ENCODE measurements around the gene PIAS1.
"Not testable (repeated sequence)": the region's sequence is repeated elsewhere in the genome, so short reads cannot be mapped to it uniquely, and the experiment has no call there.

PIAS1 gene

DNA sequence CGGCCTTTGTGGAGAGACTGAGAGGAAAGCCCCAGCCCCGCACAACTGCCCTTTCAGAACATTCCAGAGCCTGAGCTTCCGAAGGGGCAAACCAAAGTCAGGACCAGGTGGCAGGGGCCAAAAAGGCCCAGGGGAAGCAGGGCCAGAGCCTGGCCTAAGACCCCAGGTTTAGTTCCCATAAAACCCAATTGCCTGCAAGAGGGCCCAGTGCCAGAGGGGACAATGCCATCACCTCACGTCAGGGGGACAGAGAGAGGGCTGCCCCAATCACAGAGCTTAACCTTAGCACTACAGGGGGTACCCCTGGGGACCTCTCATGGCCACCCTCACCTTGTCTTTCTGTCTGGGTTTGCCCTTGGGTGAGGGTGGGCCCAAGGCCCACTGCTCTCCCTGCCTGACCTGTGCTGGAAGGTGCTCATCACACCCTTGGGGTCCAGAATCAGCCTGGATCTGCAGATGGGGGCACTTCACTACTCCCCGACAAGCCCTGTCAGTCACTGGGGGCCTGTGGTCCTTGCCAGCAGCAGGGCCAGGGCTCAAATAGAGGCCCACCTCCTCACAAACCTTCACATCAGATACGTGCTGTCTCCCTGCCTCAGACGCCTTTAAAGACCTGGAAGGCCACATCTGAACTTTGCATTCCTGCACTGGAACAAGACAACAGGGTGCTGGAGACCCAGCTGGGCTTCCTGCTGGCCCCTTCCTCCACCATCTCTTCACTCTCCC is 147.2 kb downstream of the PIAS1 start:
- ChIA-PET CTCF (interaction anchor here (0.8 to 2.7 kb wide), 2 partner anchors 10 to 338 kb away, joined by 3 to 8 read pairs; no protein-coding TSS in a partner anchor), POLR2A (no interaction called here)
- no peak for DNase-seq (ENCODE audit: extremely low spot score)
- TF ChIP-seq CTCF (IDR thresholded peaks at IDR 0.05; ENCODE audit: control extremely low read depth, extremely low read depth, low read depth, missing control alignments), result no peak

DNA sequence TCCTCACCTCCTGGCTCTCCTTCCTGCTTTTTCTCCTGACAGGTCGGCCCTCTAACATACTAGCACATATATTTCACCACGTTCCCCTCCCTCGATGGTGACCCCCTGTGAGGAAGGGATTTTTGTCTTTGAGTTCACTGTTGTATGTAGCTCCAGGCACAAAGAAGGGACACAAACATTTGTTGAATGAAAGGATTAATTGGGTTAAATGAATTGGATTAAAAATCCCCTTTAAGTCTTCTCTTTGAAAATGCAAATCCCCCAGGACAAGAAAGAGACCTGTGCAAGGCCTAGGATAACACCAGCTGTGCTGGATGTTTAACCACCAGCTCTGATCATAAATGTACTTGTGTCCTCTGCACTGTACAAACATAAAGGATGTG is 147.8 kb downstream of the PIAS1 start:
- DNase-seq (ENCODE audit: extremely low spot score), result no peak
- no peak for TF ChIP-seq CTCF (IDR thresholded peaks at IDR 0.05; ENCODE audit: control extremely low read depth, extremely low read depth, low read depth, missing control alignments)
- POLR2A ChIA-PET, result no interaction called here
- CTCF ChIA-PET, result interaction anchor here (0.8 to 2.7 kb wide), 2 partner anchors 9 to 339 kb away, joined by 3 to 8 read pairs; no protein-coding TSS in a partner anchor

GRCh38 chr15:68202994-68203393 is 148.9 kb downstream of the PIAS1 start:
- CTCF ChIA-PET, result interaction anchor here (0.7 to 2.7 kb wide), 3 partner anchors 8 to 341 kb away, joined by 3 to 8 read pairs (median 5); no protein-coding TSS in a partner anchor
- POLR2A ChIA-PET; DNase-seq (ENCODE audit: extremely low spot score): not testable (repeated sequence)

DNA sequence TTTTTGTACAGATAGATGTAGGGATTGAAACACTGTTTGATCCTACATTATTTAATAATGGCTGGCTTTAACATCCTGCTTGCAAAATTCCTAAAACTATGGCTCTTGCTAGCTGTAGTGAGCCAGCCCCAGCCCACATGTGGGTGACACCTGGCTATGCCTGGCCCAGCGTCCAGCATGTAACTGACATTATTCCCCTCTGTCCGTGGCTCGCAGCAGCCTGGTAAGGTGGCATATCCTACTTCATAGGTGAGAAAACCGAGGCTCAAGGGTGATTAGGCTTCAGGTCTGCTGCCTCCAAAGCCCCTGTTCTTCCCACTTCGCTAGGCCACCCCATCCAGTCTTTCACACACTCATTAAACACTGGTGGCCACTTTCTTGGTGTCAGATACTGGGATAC is 149.4 kb downstream of the PIAS1 start:
- no peak for DNase-seq (ENCODE audit: extremely low spot score)
- CTCF ChIA-PET, result interaction anchor here (1.3 kb wide), 1 partner anchor 339 kb away, joined by 3 read pairs; no protein-coding TSS in a partner anchor
- no peak for TF ChIP-seq CTCF (IDR thresholded peaks at IDR 0.05; ENCODE audit: control extremely low read depth, extremely low read depth, low read depth, missing control alignments)
- POLR2A ChIA-PET, result no interaction called here

GRCh38 chr15:68203956-68204355 is 149.8 kb downstream of the PIAS1 start:
- no peak for DNase-seq (ENCODE audit: extremely low spot score)
- CTCF ChIA-PET, result interaction anchor here (1.3 kb wide), 1 partner anchor 340 kb away, joined by 3 read pairs; no protein-coding TSS in a partner anchor
- POLR2A ChIA-PET, result no interaction called here
- no peak for TF ChIP-seq CTCF (IDR thresholded peaks at IDR 0.05; ENCODE audit: control extremely low read depth, extremely low read depth, low read depth, missing control alignments)

DNA sequence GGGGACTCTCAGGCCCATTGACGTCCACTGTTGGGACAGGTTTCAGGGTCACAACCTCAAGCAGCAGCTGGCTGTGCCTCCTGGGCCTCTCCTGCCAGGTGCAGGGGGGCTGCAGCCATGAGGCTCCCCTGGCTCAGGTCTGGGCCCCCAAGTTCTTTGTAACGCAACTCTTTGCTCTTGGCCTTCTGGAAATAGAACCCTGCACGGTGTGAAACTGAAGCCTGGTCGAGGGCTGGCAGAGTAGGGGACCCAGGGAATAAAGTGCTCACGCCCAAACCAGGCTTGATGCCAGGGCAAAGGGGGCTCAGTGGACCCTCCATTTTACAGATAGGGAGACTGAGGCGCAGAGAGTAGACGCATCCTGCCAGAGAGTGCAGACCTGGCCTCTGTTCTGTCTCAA is 150.2 kb downstream of the PIAS1 start:
- CTCF ChIA-PET, result interaction anchor here (1.3 kb wide), 1 partner anchor 340 kb away, joined by 3 read pairs; no protein-coding TSS in a partner anchor
- TF ChIP-seq CTCF (IDR thresholded peaks at IDR 0.05; ENCODE audit: control extremely low read depth, extremely low read depth, low read depth, missing control alignments), result no peak
- DNase-seq (ENCODE audit: extremely low spot score), result no peak
- POLR2A ChIA-PET, result no interaction called here

DNA sequence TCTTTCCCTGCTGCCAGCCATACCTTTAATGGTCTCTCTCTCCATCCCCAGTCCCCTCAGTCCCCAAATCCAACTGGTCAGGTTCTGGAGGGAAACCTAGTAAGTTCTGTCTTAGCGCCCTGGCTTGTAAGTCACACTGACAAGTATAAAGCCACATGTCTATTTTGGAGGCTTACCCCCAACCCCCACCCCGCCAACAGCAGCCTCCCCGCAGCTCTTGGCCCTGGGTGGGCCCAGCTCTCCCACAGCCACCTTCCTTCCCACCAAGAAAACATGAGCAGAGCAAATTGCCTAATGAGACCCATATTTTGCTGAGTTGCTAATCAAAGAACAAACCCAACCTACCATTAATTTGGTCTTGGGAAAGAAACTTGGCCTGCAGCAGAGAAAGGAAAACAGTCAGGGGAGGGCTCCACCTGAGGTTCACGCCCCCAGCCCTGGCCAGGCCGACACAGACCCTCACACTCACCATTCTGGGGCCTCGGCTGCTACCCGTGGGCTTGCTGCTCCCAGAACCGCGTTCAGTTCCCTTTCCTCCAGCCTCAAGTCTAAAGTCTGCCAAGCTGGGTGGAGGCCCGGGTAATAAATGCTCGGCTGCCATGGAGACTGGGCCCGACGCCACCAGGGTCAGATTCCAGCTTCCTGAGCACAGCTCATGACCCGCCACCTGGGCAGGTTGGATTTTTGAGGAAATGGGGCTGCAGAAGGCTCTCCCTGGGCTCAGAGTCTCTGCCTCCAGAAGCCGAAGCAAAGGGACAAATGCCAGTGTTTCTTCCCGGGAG is 150.9 kb downstream of the PIAS1 start, which contains the start of gene CALML4:
Gene CALML4, minus strand, starts transcription at position 557 of the 782 bp plus-strand sequence. Its CDS starts 85 bp downstream, at position 472.
- POLR2A ChIA-PET, result no interaction called here
- no peak for TF ChIP-seq CTCF (IDR thresholded peaks at IDR 0.05; ENCODE audit: control extremely low read depth, extremely low read depth, low read depth, missing control alignments)
- DNase-seq (ENCODE audit: extremely low spot score), result no peak
- CTCF ChIA-PET, result interaction anchor here (1.8 kb wide), 1 partner anchor 8 kb away, joined by 5 read pairs; no protein-coding TSS in a partner anchor

Data from GM10248 (cell line).